Measurements from ENCODE around the gene HCN2. TPM values are rescaled to one million over a fixed set of nuclear protein-coding genes. Genes with fewer than 3 reads are reported as not detected.

HCN2 gene
- total and polyA plus RNA-seq, 2 of the 13 experiments (the other 11 are each of a cell fraction or from before 2014, with no cell fraction given): 0.01 TPM; not detected in 1

DNA sequence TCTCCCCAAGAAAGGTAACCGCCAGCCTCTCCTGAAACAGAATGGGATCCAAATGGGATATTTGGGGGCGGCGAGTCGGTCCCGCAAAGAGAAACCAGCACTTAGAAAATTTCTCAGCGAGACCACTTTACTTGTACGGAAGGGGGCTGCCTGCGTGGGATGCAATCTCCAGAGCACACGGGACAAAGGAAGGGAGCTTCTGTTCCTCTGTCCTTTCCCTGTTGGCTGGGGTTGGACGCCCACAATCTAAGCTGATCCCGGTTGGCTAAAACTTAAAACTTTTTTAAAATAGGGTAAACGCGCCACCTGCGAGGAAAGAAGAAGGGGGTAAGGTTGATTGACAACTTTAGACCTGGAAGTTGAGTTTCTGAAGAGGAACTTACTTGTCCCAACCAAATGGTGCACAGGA lies 18.1 kb upstream of the HCN2 start:
- DNase-seq (ENCODE audit: low spot score): peak; percentile 56
- H2AFZ ChIP-seq (ENCODE audit: low read length): no peak overlapping the region
- H3K4me3 ChIP-seq (replicated peaks in 1 of 3; ENCODE audit: insufficient read depth in 1 of 3, low read depth in 2 of 3, low read length in 3 of 3): peak overlapping the region; percentile 64 to 96 (median 80)
- peaks cover 35% of the 10 kb centered on the region for H4K20me1 ChIP-seq (ENCODE audit: insufficient read depth, low read length)
- ChIA-PET CTCF (ENCODE audit: low intra/inter-chr PET ratio, low total read pairs) (interaction anchor here (0.9 kb wide), 1 partner anchor 22 kb away, joined by 3 read pairs; no protein-coding TSS in a partner anchor), POLR2A (interaction anchor here (0.7 to 4.3 kb wide), 6 partner anchors 14 to 89 kb away, joined by 3 to 45 read pairs (median 10); partner anchors contain the start of genes CDC34 and POLRMT)
- H3K27me3 ChIP-seq (ENCODE audit: control insufficient read depth in 1 of 2, insufficient read depth in 2 of 2, low read length in 2 of 2): no peaks in the 10 kb centered on the region; a peak in 1 of 5 replicates
- ATAC-seq: peak; percentile 15; the same call in 1 of the 3 replicates
- H3K27ac ChIP-seq (ENCODE audit: extremely low read length, insufficient read depth, low read length): peak overlapping the region; percentile 95
- no peaks in the 10 kb centered on the region for H3K9me3 ChIP-seq (ENCODE audit: low read length)
- peaks cover under 1 to 3% of the 10 kb centered on the region in 2 experiments; a peak in 2 of 5 replicates for H3K36me3 ChIP-seq (replicated peaks in 1 of 2; ENCODE audit: control insufficient read depth in 1 of 2, insufficient read depth in 2 of 2, low read length in 2 of 2)
- peaks cover 31% of the 10 kb centered on the region for H3K4me1 ChIP-seq (ENCODE audit: insufficient read depth, low read length)
- H3K79me2 ChIP-seq (ENCODE audit: insufficient read depth, low read length): peaks cover 42% of the 10 kb centered on the region
- no peak for FAIRE-seq
- TSS peak; percentile 89 for BruUV-seq (replicated peaks)
- peak overlapping the region; percentile 70 for H3K9ac ChIP-seq (ENCODE audit: insufficient read depth, low read depth, low read length)
- in situ Hi-C loops (cut with HindIII; ENCODE audit: extremely low pct_ligation_motif_present, low pct_unique_long_range_greater_than_20kb): no loop called here
- under 1% methylated on average over 12 of the region's 14 CpGs for WGBS (ENCODE audit: low lambda C conversion rate)
- peak overlapping the region; percentile 92 for H3K4me2 ChIP-seq (ENCODE audit: low read depth, low read length)
- intact Hi-C loops (cut with micrococcal nuclease; ENCODE audit: unreplicated experiment): loop anchor here (2.0 kb wide), 1 partner anchor 21 kb away; no protein-coding TSS in a partner anchor
- TF ChIP-seq NAIF1 (CRISPR knock-in tag; IDR thresholded peaks at IDR 0.05; ENCODE audit: borderline replicate concordance): 0 out of 2 replicates have a peak, but pooled peaks have one; percentile 5
- TF ChIP-seq PHF8 (CRISPR knock-in tag; IDR thresholded peaks at IDR 0.05): 0 out of 2 replicates have a peak, but pooled peaks have one; percentile 5
- TF ChIP-seq ZNF777 (CRISPR knock-in tag; IDR thresholded peaks at IDR 0.05): 0 out of 2 replicates have a peak, but pooled peaks have one; percentile 6
- no peak for TF ChIP-seq RBAK (CRISPR knock-in tag; IDR thresholded peaks at IDR 0.05)
- 0 out of 2 replicates have a peak, but pooled peaks have one; percentile 47 for TF ChIP-seq ZNF546 (CRISPR knock-in tag; conservative IDR thresholded peaks at IDR 0.05)
- 0 out of 2 replicates have a peak, but pooled peaks have one; percentile 7 for TF ChIP-seq ZNF503 (CRISPR knock-in tag; IDR thresholded peaks at IDR 0.05)
- TF ChIP-seq ERF (CRISPR knock-in tag; IDR thresholded peaks at IDR 0.05): no peak
- TF ChIP-seq, protein P1, sequence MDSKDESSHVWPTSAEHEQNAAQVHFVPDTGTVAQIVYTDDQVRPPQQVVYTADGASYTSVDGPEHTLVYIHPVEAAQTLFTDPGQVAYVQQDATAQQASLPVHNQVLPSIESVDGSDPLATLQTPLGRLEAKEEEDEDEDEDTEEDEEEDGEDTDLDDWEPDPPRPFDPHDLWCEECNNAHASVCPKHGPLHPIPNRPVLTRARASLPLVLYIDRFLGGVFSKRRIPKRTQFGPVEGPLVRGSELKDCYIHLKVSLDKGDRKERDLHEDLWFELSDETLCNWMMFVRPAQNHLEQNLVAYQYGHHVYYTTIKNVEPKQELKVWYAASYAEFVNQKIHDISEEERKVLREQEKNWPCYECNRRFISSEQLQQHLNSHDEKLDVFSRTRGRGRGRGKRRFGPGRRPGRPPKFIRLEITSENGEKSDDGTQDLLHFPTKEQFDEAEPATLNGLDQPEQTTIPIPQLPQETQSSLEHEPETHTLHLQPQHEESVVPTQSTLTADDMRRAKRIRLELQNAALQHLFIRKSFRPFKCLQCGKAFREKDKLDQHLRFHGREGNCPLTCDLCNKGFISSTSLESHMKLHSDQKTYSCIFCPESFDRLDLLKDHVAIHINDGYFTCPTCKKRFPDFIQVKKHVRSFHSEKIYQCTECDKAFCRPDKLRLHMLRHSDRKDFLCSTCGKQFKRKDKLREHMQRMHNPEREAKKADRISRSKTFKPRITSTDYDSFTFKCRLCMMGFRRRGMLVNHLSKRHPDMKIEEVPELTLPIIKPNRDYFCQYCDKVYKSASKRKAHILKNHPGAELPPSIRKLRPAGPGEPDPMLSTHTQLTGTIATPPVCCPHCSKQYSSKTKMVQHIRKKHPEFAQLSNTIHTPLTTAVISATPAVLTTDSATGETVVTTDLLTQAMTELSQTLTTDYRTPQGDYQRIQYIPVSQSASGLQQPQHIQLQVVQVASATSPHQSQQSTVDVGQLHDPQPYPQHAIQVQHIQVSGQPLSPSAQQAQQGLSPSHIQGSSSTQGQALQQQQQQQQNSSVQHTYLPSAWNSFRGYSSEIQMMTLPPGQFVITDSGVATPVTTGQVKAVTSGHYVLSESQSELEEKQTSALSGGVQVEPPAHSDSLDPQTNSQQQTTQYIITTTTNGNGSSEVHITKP (CRISPR knock-in tag; IDR thresholded peaks at IDR 0.05; ENCODE audit: low read depth): 0 out of 2 replicates have a peak, but pooled peaks have one; percentile 7
- 0 out of 2 replicates have a peak, but pooled peaks have one; percentile 12 for TF ChIP-seq ZNF598 (CRISPR knock-in tag; IDR thresholded peaks at IDR 0.05; ENCODE audit: borderline replicate concordance)
- TF ChIP-seq ZNF501 (CRISPR knock-in tag; IDR thresholded peaks at IDR 0.05): peak; percentile 67; the same call in 1 of the 2 replicates
- no peak for TF ChIP-seq NFYC (CRISPR knock-in tag; IDR thresholded peaks at IDR 0.05)
- TF ChIP-seq MED13 (CRISPR knock-in tag; IDR thresholded peaks at IDR 0.05): no peak
- TF ChIP-seq FOXJ3 (CRISPR knock-in tag; IDR thresholded peaks at IDR 0.05; ENCODE audit: borderline replicate concordance): no peak
- TF ChIP-seq FOXO1 (CRISPR knock-in tag; IDR thresholded peaks at IDR 0.05): no peak
- 0 out of 2 replicates have a peak, but pooled peaks have one; percentile 1 for TF ChIP-seq ZNF572 (CRISPR knock-in tag; IDR thresholded peaks at IDR 0.05)
- TF ChIP-seq DZIP1 (CRISPR knock-in tag; IDR thresholded peaks at IDR 0.05): no peak

Data from HepG2 (cell line).